H1 (cell line): ENCODE data around the gene ARHGEF12.

Experiments
- CBX5 ChIP-seq: fragments of 300-800, 300-1000 bp; sonication (generic); IDR thresholded peaks from 2 replicates; pipeline ENCODE4 v1.7.1; 2016; ENCODE audit warnings: antibody characterized with exemption, low read length, low read depth
- CTCF ChIP-seq, 3 experiments: IDR thresholded peaks; 1 replicate in 2 of 3; 2 replicates in 1 of 3; pipeline versions ENCODE4 v1.5.1 to v1.6.1; 2011; ENCODE audit warnings: low read length in 3 of 3, mild to moderate bottlenecking in 3 of 3, inconsistent platforms in 2 of 3, low read depth in 1 of 3, moderate library complexity in 1 of 3; ENCODE audit not compliant: insufficient read depth in 1 of 3; ENCODE audit errors: control extremely low read depth in 1 of 3
- POLR2A ChIP-seq, 2 experiments: IDR thresholded peaks; 1 replicate in 1 of 2; 2 replicates in 1 of 2; pipeline ENCODE4 v1.6.1; 2011; ENCODE audit warnings: low read depth in 2 of 2, low read length in 2 of 2, mild to moderate bottlenecking in 2 of 2; ENCODE audit errors: control extremely low read depth in 1 of 2
- SP4 ChIP-seq: IDR thresholded peaks from 2 replicates; pipeline ENCODE4 v1.6.1; 2012; ENCODE audit warnings: low read length, inconsistent platforms
- SRF ChIP-seq: IDR thresholded peaks from 2 replicates; pipeline ENCODE4 v1.6.1; 2011; ENCODE audit warnings: mild to moderate bottlenecking, low read depth, low read length, moderate library complexity
- TAF1 ChIP-seq: IDR thresholded peaks from 2 replicates; pipeline ENCODE4 v1.6.1; 2011; ENCODE audit warnings: mild to moderate bottlenecking, low read depth, low read length
- TCF12 ChIP-seq: IDR thresholded peaks from 2 replicates; pipeline ENCODE4 v1.6.1; 2011; ENCODE audit warnings: low read depth, mild to moderate bottlenecking, low read length
- ZNF274 ChIP-seq: IDR thresholded peaks from 2 replicates; pipeline ENCODE4 v1.7.0; 2012; ENCODE audit warnings: low read length, borderline replicate concordance; ENCODE audit errors: extremely low read depth

- no peak for TF ChIP-seq CTCF (IDR thresholded peaks at IDR 0.05; ENCODE audit: control extremely low read depth in 1 of 3, insufficient read depth in 1 of 3, low read depth in 1 of 3, low read length in 3 of 3)
- TF ChIP-seq ZNF274: no peak
- no peak for TF ChIP-seq SRF
- no peak for TF ChIP-seq SP4
- no peak for TF ChIP-seq CBX5
- no peak for TF ChIP-seq TAF1
- no peak for TF ChIP-seq POLR2A (IDR thresholded peaks at IDR 0.05; ENCODE audit: control extremely low read depth in 1 of 2, low read depth in 2 of 2, low read length in 2 of 2)
- TF ChIP-seq TCF12: no peak
Measured at GRCh38 chr11:120489799-120490198, 153.6 kb downstream of the ARHGEF12 start.
